Head of caudate nucleus (tissue), 42 donors: ENCODE data around the gene RNASET2.

Source experiments
- DNase-seq, 42 donors: peaks; one replicate each; pipeline versions ENCODE4 v3.0.0 to v3.0.0-alpha.2; 2020 to 2021; ENCODE audit warnings: mixed read lengths in 7 of 42
- intact Hi-C: fragments of 100-400 bp; cut with DNase I; formaldehyde crosslinking; loops from one replicate; pipeline ENCODE4 v1.15.0; 2022

The RNASET2 gene

DNA sequence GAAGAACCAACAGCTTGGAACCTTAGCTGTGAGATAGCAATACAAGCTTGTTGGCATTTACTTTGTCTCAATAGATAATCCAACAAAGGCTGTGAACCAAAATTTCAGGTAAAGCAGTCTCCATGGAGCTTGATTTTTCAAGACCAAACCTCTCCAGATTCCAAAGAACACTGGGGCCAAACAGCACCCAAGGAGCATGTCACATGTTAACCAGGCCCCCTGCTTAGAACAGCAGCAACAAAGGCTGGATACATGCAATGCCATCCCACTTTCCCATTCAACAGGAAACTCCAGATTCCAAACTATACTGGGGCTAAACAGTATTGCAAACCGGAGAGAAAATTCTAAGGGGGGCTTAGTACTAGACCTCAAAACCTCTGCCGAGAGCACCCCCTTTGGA is 15.8 kb upstream of the RNASET2 start:
- DNase-seq, result no peak
- intact Hi-C loops, result no loop called here

DNA sequence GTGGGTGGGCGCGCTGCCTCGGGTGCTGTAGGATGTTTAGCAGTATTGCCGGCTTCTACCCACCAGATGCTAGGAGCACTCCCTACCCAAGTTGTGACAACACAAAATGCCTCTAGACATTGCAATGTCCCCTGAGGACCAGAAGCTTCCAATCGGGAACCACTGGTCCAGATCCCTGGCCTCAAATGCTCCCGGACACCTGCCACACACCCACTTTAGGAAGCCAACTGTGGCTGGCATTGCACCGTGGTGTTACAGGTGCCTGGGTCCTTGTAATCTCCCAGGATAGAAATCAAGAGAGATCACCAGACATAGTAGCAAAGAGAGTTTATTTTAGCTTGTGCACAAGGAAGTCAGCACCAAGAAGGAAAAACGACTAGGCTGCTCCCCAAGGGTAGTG is 14.9 kb upstream of the RNASET2 start:
- intact Hi-C loops, result no loop called here
- peak in 1 of 42 donors; percentile 22 for DNase-seq

DNA sequence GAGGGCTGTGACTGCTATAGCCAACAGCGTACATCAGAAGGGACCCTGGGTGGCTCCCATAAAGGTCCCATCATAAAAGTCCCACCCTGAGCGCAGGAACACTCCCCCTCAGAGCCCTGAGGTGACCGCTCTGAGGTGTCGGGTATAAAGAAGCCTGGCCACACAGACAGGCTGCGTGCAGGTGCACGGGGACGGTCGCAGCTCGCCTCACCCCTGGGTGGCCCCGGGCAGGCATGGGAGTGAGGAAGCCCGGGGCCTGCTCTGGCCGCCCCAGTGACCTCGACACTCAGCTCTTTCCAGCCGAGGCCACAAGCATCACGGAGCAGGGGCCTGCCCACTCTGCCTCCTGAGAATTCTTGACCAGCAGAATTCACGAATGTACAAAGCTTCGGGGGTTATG is 14.4 kb upstream of the RNASET2 start:
- DNase-seq, result peak in 1 of 42 donors; percentile 10
- intact Hi-C loops, result no loop called here

DNA sequence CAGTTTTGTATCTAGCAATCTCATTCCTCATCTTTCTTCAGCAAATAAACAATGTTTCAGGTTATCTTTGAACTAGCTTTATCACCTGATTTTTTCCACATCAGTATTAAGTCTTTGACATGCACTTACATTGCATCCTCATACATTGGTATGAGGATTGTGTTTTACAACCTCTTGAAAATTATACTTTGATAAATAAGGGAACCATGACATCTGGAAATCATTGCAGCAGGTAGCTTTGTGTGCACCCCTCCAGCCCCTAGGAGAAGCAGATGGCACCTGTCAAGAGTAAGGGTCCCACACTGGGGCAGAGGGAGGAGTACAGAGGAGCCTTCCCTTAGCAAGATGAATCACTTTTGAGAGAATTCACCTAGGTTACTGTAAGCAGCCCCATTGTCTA is 13.7 kb upstream of the RNASET2 start:
- intact Hi-C loops, result no loop called here
- DNase-seq, result no peak

DNA sequence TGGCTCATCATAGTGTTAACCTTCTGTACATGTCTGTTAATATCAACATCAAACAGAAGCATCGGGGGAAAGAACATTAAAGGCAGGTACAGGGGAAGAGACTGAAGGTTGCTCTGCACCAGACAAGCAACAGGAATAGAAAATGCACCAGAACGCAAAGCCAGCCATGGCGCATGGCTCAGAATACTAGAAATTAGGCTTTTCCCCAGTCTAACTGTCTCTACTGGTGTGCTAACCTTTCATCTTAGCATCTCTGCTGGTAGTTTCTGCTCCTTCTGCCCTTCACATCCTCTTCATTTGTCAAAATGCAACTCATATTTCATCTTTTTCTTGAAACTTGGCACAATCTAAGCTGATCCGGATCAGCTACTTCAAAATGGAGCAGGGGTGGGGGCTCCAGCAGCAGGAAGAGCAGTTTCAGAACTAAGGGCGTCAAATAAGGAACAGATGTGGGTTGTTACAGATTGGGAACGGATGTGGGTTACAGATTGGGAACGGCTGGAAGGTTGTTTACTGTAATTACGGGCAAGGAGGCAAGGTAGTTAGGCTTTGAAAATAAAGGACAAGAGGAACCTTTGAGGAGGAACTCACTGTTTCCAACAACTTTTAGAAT is 13.1 kb upstream of the RNASET2 start:
- DNase-seq, result peak in 2 of 42 donors; percentile 28 to 38
- intact Hi-C loops, result no loop called here

DNA sequence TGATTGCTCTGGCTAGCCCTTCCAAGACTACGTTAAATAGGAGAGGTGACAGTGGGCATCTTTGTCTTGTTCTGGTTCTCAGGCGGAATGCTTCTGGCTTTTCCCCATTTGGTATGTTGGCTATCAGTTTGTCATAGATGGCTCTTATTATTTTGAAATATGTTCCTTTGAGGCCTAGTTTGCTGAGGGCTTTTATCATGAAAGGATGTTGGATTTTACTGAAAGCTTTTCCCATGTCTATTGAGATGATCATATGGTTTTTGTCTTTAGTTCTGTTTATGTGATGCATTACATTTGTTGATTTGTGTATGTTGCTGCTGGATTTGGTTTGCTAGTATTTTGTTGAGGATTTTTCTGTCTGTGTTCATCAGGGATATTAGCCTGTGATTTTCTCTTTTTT is 9.9 kb upstream of the RNASET2 start:
- intact Hi-C loops, result no loop called here
- no peak for DNase-seq

DNA sequence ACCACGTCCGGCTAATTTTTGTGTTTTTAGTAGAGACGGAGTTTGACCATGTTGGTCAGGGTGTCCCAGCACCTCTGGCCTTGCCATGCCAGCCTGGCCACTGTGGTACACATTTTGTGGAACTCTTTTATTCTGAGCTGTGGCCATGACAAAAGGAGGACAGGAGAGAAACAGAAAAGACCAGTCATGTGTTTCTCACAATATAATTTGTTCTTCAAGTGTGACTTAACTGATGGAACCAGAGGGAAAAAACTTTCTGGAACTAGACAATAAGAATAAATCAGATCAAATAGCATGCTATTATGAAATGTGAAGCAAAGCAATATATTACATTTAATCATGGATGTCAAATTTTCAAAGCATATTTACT is 4.2 kb upstream of the RNASET2 start:
- DNase-seq, result no peak
- intact Hi-C loops, result no loop called here

DNA sequence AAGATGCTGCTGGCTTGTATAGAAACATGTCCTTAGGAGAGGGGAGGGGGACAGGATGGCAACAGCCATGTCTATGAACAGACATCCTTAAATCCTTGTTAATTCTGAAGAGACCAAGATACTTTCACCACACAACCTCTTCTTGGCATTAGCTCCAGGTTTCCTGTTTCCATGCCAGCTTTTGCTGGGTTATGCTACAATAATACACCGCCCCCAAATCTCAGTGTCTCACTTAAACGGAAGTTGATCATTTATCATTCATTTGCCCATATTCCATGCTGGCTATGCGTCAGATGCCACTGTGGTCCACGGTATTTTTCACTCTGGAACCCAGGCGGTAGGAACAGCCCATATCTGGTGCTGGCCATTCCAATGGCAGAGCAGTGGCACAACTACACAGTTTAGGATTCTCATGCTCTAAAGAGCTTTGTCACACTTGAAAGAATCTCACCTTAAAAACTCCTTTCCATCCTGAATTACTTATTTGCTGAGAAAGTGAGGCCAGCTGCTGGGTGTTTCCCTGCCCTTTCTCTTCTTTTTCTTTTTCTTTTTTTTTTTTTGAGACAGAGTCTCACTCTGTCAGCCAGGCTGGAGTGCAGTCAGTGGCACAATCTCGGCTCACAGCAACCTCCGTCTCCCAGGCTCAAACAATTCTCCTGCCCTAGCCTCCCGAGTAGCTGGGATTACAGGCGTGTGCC is 3.7 kb upstream of the RNASET2 start:
- intact Hi-C loops, result no loop called here
- DNase-seq, result peak in 1 of 42 donors; percentile 18

DNA sequence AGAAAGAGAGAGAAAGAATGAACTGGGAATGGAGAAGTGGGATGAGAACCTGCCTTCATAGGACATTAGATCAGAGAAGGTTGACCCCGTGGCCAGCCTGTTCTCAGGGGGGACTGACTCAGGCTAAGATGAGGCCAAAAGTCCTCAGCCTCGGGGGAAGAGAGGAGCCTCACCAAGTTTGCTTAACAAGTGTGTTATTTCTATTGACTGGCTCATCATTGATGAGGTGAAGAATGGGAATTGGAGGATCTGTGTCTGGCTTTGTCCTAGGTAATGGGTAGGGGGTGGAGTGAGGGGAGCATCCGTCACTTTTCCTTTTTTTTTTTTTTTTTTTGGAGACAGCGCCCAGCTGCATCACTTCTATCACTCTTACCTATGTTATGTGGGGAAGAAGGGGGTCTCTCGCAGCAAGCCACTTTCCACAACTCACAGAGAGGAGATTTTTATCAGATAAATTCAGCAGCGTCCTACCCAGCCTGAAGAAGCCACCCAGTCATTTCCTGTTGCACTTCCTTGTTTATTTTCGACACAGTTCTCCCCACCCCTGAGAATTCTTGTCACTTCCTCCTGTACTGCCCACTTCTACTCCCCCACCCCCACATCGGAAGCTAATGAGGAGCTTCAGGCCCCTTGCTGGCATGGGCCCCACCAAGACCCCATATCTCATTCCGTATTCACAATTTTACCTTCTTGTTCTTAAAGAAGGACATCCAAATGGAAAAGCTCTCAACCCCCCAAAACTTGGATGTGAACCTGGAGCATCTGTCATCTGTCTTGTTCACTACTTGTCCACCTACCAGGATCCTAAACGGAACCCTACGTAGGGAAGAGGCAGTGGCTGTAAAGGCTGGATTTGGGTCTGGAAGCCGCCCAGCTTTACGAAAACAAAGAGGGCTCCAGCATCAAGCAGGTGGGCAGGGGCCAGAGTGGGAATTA is 2.8 kb upstream of the RNASET2 start:
- DNase-seq, result peak in 7 of 42 donors; percentile 29 to 63 (median 36)
- intact Hi-C loops, result no loop called here

DNA sequence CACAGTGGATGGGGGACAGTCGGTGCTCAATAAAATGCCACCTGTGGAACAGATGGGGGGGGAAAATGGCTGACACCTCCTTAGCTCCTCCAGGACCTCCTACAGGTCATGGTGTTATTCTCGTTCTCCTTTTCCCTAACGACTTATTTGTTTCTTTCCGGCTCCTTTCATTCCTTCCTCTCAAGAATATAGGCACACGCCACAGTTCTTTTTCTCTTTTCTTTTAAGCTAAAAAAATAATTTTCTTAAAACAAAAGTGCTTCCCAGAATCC is 1.4 kb upstream of the RNASET2 start:
- DNase-seq, result no peak
- intact Hi-C loops, result no loop called here

DNA sequence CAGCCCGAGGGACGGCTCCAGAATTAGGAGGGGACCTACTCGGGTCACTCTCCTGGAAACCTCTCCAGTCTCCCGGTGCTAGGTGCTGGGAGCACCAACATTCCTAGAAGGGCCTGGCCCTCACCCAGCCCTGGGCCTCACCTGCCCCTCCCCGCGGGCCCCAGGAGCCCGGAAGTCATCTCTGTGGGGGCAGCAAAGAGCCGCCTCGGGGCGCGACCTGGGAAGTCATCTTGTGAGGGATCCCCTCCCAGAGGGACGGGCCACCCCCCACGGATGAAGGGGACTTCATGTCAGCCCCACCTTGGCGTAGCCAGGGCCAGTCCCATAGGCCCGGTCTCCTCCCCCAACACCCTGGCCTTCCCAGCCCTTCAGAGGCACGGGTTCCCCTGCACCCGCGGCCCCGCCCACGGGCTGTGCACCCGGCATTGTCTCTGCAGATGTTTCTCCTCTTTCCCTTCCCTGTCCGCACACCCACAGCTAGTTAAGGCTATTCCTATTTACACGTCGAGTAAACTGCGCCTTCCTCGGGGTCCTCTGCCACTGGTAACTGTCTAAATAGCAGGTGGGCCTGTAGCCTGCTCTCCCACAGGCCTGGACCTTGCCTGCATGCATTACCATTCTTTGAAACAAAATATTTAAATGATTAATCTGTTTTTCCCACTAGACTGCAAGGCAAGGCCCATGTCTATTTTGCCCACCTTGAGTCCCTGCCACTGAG is 896 bp upstream of the RNASET2 start:
- intact Hi-C loops, result no loop called here
- peak in 35 of 42 donors; percentile 5 to 65 (median 47) for DNase-seq

DNA sequence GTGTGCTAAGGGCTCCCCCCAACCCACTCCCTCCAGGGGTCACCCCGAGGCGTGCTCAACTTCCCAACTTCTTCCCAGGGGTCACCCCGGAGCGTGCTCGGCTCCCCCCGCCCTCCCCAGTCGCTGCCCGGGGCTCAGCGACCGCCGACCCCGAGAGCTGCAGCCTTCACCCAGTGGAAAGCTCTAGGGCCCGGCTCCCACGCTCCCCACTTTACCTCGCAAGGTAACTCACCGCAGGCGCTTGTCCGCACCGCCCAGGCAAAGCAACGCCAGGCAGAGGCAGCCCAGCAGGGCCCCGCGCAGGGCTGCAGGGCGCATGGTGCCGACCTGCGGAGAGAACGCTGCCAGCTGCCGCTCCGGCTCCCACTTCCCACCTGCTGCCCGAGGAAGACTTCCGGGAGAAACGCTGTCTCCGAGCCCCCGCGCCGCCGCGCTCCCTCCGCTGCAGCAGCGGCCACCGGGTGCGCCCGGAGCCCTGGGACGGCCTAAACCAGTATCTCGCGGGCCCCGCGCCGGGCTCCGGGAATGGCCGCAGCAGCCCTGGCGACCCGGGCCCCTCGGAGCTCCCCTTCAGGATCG is 396 bp downstream of the RNASET2 start:
- intact Hi-C loops, result no loop called here
- peak in 23 of 42 donors; percentile 15 to 62 (median 38) for DNase-seq

DNA sequence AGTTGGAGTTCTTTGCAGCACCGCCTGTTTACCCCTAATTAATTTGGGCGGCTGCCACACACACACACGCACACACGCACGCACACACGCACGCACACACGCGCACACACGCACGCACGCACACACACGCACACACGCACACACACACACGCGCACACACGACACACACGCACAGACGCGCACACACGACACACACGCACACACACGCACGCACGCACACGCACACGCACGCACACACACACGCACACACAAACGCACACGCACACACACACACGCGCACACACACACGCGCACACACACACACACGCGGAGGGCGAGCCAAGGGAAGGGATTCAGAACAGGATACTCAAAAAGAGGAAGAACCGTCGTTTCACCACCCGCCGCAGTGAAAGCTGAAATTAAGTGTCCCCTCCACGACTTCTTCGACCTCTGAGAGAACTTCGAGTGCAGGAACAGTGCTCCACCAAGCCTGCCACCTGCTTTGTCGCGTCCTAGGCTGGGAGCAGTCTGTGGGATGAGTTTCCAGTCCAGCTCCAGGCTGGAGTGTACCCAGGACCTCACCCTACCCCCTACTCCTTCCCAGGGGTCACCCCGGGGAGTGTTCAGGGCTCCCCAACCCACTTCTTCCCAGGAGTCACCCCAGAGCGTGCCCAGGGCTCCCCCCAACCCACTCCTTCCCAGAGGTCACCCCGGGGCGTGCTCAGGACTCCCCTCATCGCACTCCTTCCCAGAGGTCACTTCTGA is 1.1 kb downstream of the RNASET2 start:
- peak in 7 of 42 donors; percentile 24 to 53 (median 40) for DNase-seq
- intact Hi-C loops, result no loop called here

DNA sequence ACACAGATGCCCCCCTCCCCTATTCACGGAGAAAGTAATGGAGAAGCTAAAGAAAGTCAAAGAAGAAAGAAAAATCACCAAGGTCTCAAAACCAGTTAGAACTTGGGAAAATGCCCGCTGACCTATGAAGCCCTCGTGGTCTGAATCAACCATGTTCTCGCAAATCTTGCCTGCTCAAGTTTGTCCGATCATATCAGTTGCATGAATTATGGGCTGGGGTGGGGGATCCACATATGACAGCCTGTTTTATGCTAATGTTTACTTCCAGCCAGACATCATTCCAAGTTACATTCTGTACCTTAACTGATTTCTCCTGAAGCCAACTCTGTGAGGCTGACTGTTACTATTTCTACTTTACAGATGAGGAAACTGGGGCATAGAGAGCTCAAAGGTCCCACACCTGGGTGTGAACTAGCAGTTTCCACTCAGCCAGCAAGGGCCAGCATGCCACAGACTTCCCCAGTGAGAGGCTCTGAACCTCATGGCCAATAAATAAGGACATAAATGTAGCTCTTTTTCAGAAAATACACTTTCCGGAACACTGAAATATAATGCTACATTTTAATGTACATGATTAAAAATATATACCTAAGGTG is 2.1 kb downstream of the RNASET2 start:
- intact Hi-C loops, result no loop called here
- no peak for DNase-seq

DNA sequence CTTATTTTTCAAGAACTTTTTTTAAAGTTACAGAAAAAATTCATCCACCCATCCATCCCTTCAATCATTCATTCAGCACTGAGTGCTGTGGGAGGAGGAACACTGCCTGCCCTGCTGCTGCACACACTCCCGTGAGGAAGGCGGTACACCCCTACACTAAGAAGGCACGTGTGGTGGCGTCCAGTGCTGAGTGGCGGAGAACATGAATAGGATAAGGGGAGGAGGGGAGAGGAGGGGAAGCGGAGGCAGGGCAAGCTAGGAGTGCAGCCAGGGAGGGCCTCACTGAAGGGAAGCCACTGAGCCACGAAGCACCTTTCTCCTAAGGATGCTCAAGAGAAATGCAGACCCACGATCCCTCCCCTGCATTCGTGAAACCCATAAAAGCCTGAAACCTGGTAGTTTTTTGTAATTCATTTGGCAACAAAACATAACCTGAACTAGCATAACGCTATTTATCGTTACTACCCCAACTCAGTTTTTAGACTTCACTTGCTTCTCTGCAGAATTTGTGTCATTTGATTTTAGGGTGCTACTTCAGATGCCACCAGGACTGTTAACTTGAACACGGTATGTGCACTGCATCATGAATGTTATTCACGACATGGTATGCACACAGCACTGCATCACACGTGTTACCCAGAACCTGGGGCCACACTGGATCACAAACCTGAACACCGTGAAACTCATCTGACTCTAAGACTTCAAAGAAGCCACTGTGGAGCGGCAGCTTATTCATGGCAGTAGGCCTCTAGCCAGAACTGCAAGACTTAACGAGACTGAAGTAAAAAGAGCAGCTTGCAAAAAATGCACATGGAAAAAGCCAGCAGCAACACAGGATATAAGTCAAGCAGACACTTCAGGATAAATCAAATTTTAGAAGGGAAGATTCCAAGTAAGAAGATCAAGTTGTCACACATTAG is 3.5 kb downstream of the RNASET2 start:
- DNase-seq, result peak in 22 of 42 donors; percentile 27 to 77 (median 50)
- intact Hi-C loops, result no loop called here

DNA sequence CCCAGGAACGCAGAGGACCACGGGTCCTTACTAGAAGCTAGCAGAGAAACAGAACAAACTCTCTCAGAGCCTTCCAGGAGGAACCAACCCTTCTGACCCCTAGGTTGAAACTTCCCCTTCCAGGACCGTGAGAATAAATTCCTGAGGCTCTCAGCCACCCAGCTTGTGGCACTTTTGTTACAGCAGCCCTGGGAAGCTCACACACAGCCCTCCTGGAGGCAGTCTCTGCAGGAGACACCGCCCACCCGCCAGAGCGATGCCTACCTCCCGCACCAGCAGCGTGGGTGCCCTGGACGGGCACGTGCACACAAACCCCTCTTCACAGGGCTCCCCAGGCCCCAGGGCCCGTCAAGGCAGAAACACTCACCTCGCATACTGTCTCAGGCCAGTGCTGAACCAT is 4.2 kb downstream of the RNASET2 start:
- peak in 4 of 42 donors; percentile 22 to 51 (median 40) for DNase-seq
- intact Hi-C loops, result no loop called here

DNA sequence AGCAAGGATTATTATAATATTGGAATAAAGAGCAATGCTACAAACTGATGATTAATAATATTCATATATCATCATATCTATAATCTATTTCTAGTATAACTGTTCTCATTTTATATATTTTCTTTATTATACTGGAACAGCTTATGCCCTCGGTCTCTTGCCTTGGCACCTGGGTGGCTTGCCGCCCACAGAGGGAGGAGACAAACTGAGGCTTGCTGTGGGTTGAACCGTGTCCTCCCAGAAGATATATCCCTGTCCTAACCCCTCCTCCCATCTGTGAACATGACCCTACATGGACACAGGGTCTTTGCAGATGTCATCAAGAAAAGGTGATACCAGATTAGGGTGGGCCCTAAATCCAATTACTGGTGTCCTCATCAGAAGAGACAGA is 4.7 kb downstream of the RNASET2 start:
- intact Hi-C loops, result no loop called here
- DNase-seq, result no peak
